Lower lobe of right lung (tissue), 2 donors: ENCODE data around the gene RAB11A. TPM values are rescaled to one million over a fixed set of nuclear protein-coding genes. Genes with fewer than 3 reads are reported as not detected.

Source experiments
- ATAC-seq, 2 donors: fragments of 200-7000 bp; cut with Tn5 transposase; one replicate each; pipeline ENCODE4 v1.9.1; 2020 to 2022; ENCODE audit warnings: mild to moderate bottlenecking in 2 of 2, moderate library complexity in 2 of 2
- DNase-seq: peaks from one replicate; pipeline ENCODE4 v3.0.0-alpha.2; 2020
- H3K27ac ChIP-seq: fragments of 200-600 bp; one replicate; pipeline ENCODE4 v1.8.0; 2022
- H3K27me3 ChIP-seq: fragments of 200-600 bp; one replicate; pipeline ENCODE4 v1.8.0; 2022; ENCODE audit warnings: low read depth
- H3K36me3 ChIP-seq: fragments of 200-600 bp; one replicate; pipeline ENCODE4 v1.8.0; 2022; ENCODE audit warnings: mild to moderate bottlenecking
- H3K4me1 ChIP-seq: fragments of 200-600 bp; one replicate; pipeline ENCODE4 v1.8.0; 2022
- H3K4me3 ChIP-seq: fragments of 200-600 bp; one replicate; pipeline ENCODE4 v1.8.0; 2022; ENCODE audit warnings: mild to moderate bottlenecking
- H3K9me3 ChIP-seq: fragments of 200-600 bp; one replicate; pipeline ENCODE4 v1.8.0; 2022
- intact Hi-C: fragments of 100-400 bp; cut with DNase I; formaldehyde crosslinking; loops from one replicate; pipeline ENCODE4 v1.11.0; 2022
- total RNA-seq: library from RNA; stranded (reverse); fragmentation: NEBNext Ultra II Directional; extraction: Animal tissue kit (Norgen Biotek cat#: 25700); gene quantifications from one replicate; pipeline ENCODE4 v1.2.1, GENCODE V29; 2021
- TF ChIP-seq, protein P1 (sequence below): fragments of 200-600 bp; IDR thresholded peaks from one replicate; pipeline ENCODE4 v1.8.0; 2022; ENCODE audit warnings: antibody characterized with exemption, mild to moderate bottlenecking
- donor health status: DM: no; HTN: yes; CAD: no; lungs with severe emphysema.

Gene RAB11A
- total RNA-seq, 1 donor from 2014 or later: 218 TPM

GRCh38 chr15:65916664-65917406 lies 47.5 kb downstream of the RAB11A start:
- H3K4me1 ChIP-seq: peaks cover 12% of the 10 kb centered on the region
- ATAC-seq: peak; percentile 87 to 89
- peak; percentile 67 for DNase-seq

GRCh38 chr15:65917407-65917756 lies 48.1 kb downstream of the RAB11A start:
- TF ChIP-seq, protein P1, sequence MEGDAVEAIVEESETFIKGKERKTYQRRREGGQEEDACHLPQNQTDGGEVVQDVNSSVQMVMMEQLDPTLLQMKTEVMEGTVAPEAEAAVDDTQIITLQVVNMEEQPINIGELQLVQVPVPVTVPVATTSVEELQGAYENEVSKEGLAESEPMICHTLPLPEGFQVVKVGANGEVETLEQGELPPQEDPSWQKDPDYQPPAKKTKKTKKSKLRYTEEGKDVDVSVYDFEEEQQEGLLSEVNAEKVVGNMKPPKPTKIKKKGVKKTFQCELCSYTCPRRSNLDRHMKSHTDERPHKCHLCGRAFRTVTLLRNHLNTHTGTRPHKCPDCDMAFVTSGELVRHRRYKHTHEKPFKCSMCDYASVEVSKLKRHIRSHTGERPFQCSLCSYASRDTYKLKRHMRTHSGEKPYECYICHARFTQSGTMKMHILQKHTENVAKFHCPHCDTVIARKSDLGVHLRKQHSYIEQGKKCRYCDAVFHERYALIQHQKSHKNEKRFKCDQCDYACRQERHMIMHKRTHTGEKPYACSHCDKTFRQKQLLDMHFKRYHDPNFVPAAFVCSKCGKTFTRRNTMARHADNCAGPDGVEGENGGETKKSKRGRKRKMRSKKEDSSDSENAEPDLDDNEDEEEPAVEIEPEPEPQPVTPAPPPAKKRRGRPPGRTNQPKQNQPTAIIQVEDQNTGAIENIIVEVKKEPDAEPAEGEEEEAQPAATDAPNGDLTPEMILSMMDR: no peak
- Histone ChIP-seq H3K9me3 (no peaks in the 10 kb centered on the region), H3K27ac (no peak overlapping the region), H3K4me1 (peaks cover 12% of the 10 kb centered on the region), H3K4me3 (no peak overlapping the region), H3K36me3 (peaks cover 6% of the 10 kb centered on the region), H3K27me3 (no peaks in the 10 kb centered on the region)
- DNase-seq: no peak
- intact Hi-C loops: no loop called here
- no peak for ATAC-seq

More at GRCh38 chr15:65916664-65917406, 47.5 kb downstream of the RAB11A start:
- Histone ChIP-seq H3K4me3 (no peak overlapping the region), H3K27me3 (no peaks in the 10 kb centered on the region), H3K9me3 (no peaks in the 10 kb centered on the region), H3K36me3 (peaks cover 9% of the 10 kb centered on the region), H3K27ac (no peak overlapping the region)
- TF ChIP-seq, protein P1: peak; percentile 55
- intact Hi-C loops: no loop called here

DNA sequence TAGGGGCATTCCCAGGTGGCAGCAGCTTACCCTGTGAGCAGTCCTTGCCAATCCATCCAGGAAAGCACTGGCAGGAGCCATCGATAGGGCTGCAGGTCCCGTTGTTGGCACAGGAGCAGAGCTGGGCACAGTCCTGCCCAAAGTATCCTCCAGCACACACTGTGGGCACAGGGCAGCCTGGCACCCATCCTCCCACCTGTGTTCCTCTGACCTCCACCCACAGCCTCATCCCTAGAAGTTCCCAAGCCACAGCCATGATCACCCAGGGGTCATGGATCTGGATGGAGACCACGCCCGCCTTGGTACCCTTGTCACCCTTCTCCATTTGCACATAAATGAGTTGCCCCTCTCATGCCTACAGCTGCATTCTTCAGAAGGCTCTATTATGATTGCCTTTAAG lies 48.6 kb downstream of the RAB11A start:
- no peaks in the 10 kb centered on the region for H3K9me3 ChIP-seq
- no peaks in the 10 kb centered on the region for H3K27me3 ChIP-seq
- H3K27ac ChIP-seq: no peak overlapping the region
- no peak overlapping the region for H3K4me3 ChIP-seq
- DNase-seq: no peak
- peaks cover 12% of the 10 kb centered on the region for H3K4me1 ChIP-seq
- intact Hi-C loops: no loop called here
- TF ChIP-seq, protein P1: no peak
- peaks cover 6% of the 10 kb centered on the region for H3K36me3 ChIP-seq
- ATAC-seq: no peak

DNA sequence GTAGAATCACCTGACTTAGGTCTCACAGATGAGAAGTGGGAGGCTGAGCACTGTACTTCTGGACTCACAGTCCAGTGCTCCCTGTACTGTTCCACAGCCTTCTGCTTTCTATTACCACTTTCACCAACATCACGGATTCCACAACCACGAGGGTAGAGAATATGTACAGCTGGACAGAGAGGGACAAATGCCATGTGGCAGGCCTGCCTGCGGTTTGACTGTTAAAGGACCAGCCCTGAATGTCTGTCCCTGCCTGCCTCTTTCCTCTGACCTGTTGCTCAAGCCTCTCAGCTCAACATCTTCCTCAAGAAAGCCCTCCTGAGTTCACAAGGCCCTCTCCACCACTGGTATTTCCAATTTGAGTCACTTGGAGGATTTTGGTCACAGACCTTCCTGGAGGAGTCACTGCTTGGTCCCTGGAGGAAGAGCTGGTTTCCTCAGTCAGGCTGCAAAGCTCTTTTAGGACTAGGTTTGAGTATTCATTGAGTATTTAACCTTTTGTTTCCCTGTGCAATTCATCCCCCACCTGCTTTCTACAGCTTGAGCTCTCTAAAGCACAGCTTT lies 49.1 kb downstream of the RAB11A start:
- Histone ChIP-seq H3K36me3 (peaks cover 6% of the 10 kb centered on the region), H3K9me3 (no peaks in the 10 kb centered on the region), H3K4me3 (no peak overlapping the region), H3K27me3 (no peaks in the 10 kb centered on the region), H3K4me1 (peaks cover 12% of the 10 kb centered on the region), H3K27ac (no peak overlapping the region)
- TF ChIP-seq, protein P1: no peak
- intact Hi-C loops: no loop called here
- DNase-seq: no peak
- ATAC-seq: no peak

- Histone ChIP-seq H3K27me3 (no peaks in the 10 kb centered on the region), H3K4me1 (peaks cover 12% of the 10 kb centered on the region), H3K9me3 (no peaks in the 10 kb centered on the region), H3K36me3 (peaks cover 6% of the 10 kb centered on the region), H3K27ac (no peak overlapping the region), H3K4me3 (no peak overlapping the region)
- intact Hi-C loops: no loop called here
- no peak for ATAC-seq
- TF ChIP-seq, protein P1: no peak
- DNase-seq: no peak
Measured at GRCh38 chr15:65918945-65919344, 49.7 kb downstream of the RAB11A start.
